Adrenal gland (tissue), 12 donors: Measurements from ENCODE around the gene GATA6. TPM values are rescaled to one million over a fixed set of nuclear protein-coding genes. Genes with fewer than 3 reads are reported as not detected.

Experiments
- DNase-seq, 7 donors: peaks; one replicate each; pipeline ENCODE4 v3.0.0-alpha.2; 2019 to 2020
- H3K27ac ChIP-seq, 5 donors: fragments of 200-600 bp; sonication (generic) in 4 of 5; 1 replicate in 3 of 5; 2 replicates in 2 of 5; pipeline versions ENCODE4 v1.5.1 to v1.8.0; 2016 to 2020; ENCODE audit warnings: mild to moderate bottlenecking in 1 of 5
- H3K27me3 ChIP-seq: fragments of 200-600 bp; 2 replicates; pipeline ENCODE4 v1.8.0; 2021
- H3K36me3 ChIP-seq, 2 donors: fragments of 200-600 bp; replicated peaks in 1 of 2; 1 replicate in 1 of 2; 2 replicates in 1 of 2; pipeline versions ENCODE4 v1.5.1 to v1.8.0; 2018 to 2022
- H3K4me1 ChIP-seq, 2 donors: fragments of 200-600 bp; replicated peaks in 1 of 2; 1 replicate in 1 of 2; 2 replicates in 1 of 2; pipeline versions ENCODE4 v1.5.1 to v1.8.0; 2018 to 2021
- H3K4me3 ChIP-seq, 4 donors: fragments of 200-600 bp; sonication (generic) in 3 of 4; one replicate each; pipeline ENCODE4 v1.5.1; 2016 to 2018
- H3K9me3 ChIP-seq, 3 donors: fragments of 200-600 bp; sonication (generic) in 1 of 3; replicated peaks in 1 of 3; 1 replicate in 2 of 3; 2 replicates in 1 of 3; pipeline versions ENCODE4 v1.5.1 to v1.8.0; 2016 to 2021
- POLR2A ChIP-seq, 2 donors: fragments of 450-650 bp; IDR thresholded peaks; one replicate each; pipeline ENCODE4 v1.6.1; 2017; ENCODE audit warnings: antibody characterized with exemption in 2 of 2, mild to moderate bottlenecking in 2 of 2, moderate library complexity in 1 of 2
- WGBS, 4 donors: extraction: QIAGEN DNeasy Blood & Tissue Kit in 2 of 4; methylation state at CpG; one replicate each; pipeline versions ENCODE4 v1.1.5 to v1.1.7; 2013 to 2017; 5-methylcytosine and 5-hydroxymethylcytosine counted together
- intact Hi-C, 2 donors: fragments of 100-400 bp; cut with DNase I; formaldehyde crosslinking; loops; one replicate each; pipeline versions ENCODE4 v1.14.1 to v1.15.0; 2022 to 2023
- polyA plus RNA-seq, 3 donors: library from polyadenylated mRNA; stranded (reverse); fragments of 200-250 nt in 2 of 3; fragments of 350-450 nt in 1 of 3; fragmentation: Illumina TruSeq in 1 of 3; extraction: RNeasy Lipid Tissue Mini Kit (QIAGEN cat#74804) in 1 of 3; gene quantifications; one replicate each; pipeline ENCODE4 v1.2.3, GENCODE V29; 2013 to 2014
- total RNA-seq, 9 donors: library from RNA; depleted of rRNA in 4 of 9; stranded (reverse); fragments of >200 nt in 4 of 9; fragments of 120-200 nt in 1 of 9; fragmentation: NEBNext Ultra II Directional in 1 of 9; extraction: Animal tissue kit (Norgen Biotek cat#: 25700) in 1 of 9; gene quantifications; one replicate each; pipeline versions ENCODE4 v1.1.0 to v1.2.4, GENCODE V29; 2013 to 2023
- TF ChIP-seq, protein P1 (sequence below), 6 experiments: fragments of 450-650 bp in 4 of 6; fragments of 200-600 bp in 2 of 6; sonication (generic) in 1 of 6; IDR thresholded peaks; 1 replicate in 5 of 6; 2 replicates in 1 of 6; pipeline versions ENCODE4 v1.5.1 to v1.8.0; 2016 to 2021; ENCODE audit warnings: antibody characterized with exemption in 6 of 6, mild to moderate bottlenecking in 2 of 6, moderate library complexity in 1 of 6
- donor health status: healthy with polysubstance abuse.
- donor health status: Bipolar disorder and iron deficiency.
- donor health status: DM: yes; HTN: yes; CAD: no.
- donor health status: DM: no; HTN: no; CAD: no.
- donor health status: DM: no; HTN: no; CAD: no.
- donor health status: DM: yes; HTN: yes; CAD: no.

Gene GATA6
- total and polyA plus RNA-seq, 12 donors = 31.3 to 222 (median 135) TPM

DNA sequence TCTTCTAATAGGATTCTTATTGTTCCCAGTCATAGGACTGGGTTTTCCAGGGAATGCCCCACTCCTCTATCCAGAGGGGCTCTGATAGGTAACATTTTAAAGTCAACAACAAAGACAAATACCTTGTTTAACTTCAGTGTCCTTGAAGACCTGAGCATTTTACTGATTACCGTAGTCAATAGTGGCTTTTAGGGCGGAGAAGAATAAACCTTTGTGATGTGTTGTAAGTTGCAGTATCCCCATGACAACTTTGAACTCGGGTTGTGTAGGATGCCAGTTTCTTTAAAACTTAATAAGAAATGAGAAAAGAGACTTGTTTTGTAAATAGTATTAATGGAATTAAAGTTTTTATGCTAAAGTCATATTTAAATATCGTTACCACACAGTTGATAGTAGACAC lies 6.0 kb downstream of the GATA6 start:
- no peak for DNase-seq
- peak overlapping the region; percentile 70 to 99 (median 97) for H3K27ac ChIP-seq

DNA sequence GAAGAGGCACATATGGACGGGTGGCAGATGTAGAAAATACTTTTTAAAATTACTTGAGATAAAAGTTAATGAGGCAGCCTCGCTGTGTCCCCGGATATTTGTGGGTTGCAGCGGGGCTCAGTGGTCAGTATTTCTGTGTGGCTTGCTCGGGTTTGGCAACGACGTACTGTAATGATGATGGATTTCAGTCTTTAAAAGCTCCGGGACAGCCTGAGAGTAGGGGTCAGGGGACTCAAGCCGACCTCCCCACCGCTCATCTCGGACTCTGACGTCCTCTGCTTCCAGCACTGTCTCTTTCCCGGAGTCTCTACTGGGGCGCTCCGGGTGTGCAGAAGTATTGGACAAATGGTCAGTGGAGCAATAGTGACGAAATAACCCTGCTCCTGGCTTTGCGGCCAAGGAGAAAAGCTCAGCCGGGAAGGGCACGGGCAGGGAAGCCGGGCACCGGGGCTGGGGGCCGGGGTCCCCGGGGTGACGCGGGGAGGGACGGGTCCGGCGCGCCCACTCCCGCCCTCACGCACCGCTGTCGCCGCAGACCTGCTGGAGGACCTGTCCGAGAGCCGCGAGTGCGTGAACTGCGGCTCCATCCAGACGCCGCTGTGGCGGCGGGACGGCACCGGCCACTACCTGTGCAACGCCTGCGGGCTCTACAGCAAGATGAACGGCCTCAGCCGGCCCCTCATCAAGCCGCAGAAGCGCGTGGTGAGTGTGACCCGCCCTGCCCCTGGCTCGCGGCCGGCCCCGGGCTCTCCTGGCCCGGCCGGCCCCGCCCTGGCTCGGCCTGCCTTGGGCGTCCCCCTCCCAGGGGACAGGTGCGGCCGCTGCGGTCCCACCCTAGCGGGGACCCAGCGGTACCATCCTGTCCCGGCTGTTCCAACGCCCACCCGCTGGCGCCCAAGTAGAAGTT lies 7.3 kb downstream of the GATA6 start:
- WGBS, 4 donors = 6 to 19% (median 9%) methylated on average over 17 to 71 of the region's 71 CpGs
- TF ChIP-seq POLR2A (IDR thresholded peaks at IDR 0.05) = peak in 1 of 2 donors; percentile 48
- TF ChIP-seq, protein P1, sequence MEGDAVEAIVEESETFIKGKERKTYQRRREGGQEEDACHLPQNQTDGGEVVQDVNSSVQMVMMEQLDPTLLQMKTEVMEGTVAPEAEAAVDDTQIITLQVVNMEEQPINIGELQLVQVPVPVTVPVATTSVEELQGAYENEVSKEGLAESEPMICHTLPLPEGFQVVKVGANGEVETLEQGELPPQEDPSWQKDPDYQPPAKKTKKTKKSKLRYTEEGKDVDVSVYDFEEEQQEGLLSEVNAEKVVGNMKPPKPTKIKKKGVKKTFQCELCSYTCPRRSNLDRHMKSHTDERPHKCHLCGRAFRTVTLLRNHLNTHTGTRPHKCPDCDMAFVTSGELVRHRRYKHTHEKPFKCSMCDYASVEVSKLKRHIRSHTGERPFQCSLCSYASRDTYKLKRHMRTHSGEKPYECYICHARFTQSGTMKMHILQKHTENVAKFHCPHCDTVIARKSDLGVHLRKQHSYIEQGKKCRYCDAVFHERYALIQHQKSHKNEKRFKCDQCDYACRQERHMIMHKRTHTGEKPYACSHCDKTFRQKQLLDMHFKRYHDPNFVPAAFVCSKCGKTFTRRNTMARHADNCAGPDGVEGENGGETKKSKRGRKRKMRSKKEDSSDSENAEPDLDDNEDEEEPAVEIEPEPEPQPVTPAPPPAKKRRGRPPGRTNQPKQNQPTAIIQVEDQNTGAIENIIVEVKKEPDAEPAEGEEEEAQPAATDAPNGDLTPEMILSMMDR (IDR thresholded peaks at IDR 0.05) = no peak
- intact Hi-C loops = loop anchor here (10.0 kb wide), 3 partner anchors 168 to 528 kb away; no protein-coding TSS in a partner anchor
- H3K27me3 ChIP-seq = no peaks in the 10 kb centered on the region
- H3K36me3 ChIP-seq = peaks cover 0 to 68% of the 10 kb centered on the region in 2 donors
- peak overlapping the region in 3 of 4 donors; percentile 22 to 77 (median 53) for H3K4me3 ChIP-seq
- peak overlapping the region; percentile 84 to 99 (median 97) for H3K27ac ChIP-seq
- DNase-seq = peak in 5 of 7 donors; percentile 33 to 69 (median 65)
- peaks cover 34% of the 10 kb centered on the region in 2 donors for H3K4me1 ChIP-seq
- no peaks in the 10 kb centered on the region for H3K9me3 ChIP-seq

More for the DNA sequence above, 6.0 kb downstream of the GATA6 start:
- no peaks in the 10 kb centered on the region for H3K9me3 ChIP-seq
- TF ChIP-seq, protein P1 (IDR thresholded peaks at IDR 0.05) = no peak
- TF ChIP-seq POLR2A (IDR thresholded peaks at IDR 0.05) = peak in 1 of 2 donors; percentile 3
- intact Hi-C loops = loop anchor here (10.0 kb wide), 3 partner anchors 169 to 529 kb away; no protein-coding TSS in a partner anchor
- peaks cover 28 to 31% of the 10 kb centered on the region in 2 donors for H3K4me1 ChIP-seq
- WGBS, 4 donors = 19 to 27% (median 23%) methylated on average over 4 of the region's 4 CpGs
- H3K27me3 ChIP-seq = no peaks in the 10 kb centered on the region
- peaks cover 0 to 68% of the 10 kb centered on the region in 2 donors for H3K36me3 ChIP-seq
- peak overlapping the region in 3 of 4 donors; percentile 3 to 77 (median 53) for H3K4me3 ChIP-seq

DNA sequence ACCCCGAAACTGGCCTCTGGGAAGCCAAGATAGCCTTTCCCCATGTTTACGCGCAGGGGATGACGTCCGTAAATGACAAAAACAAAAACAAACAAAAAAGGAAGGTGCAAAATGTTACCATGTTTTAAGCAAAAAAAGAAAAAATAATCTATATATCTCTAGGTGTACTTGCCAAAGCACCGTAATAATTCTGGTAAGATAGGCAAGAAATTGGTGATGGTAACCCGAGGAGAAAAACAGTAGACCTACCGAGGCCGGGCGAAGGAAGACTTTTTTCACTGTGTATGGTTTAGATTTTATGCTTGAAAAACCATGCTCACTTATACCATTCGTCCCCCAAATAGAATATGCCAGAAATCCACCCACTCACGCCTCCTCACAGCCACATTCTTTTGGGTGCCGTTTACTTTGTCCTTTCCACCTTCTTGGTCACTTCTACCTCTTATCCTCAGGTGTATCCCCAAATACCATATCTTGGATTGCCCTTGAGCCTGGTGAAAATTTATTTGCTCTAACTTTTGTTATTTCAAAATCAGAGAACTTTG lies 8.0 kb downstream of the GATA6 start:
- Histone ChIP-seq H3K9me3 (no peaks in the 10 kb centered on the region), H3K4me1 (peaks cover 37 to 42% of the 10 kb centered on the region in 2 donors), H3K27me3 (no peaks in the 10 kb centered on the region), H3K4me3 (peak overlapping the region in 2 of 4 donors; percentile 53 to 77), H3K36me3 (peaks cover 0 to 69% of the 10 kb centered on the region in 2 donors), H3K27ac (peak overlapping the region; percentile 84 to 99 (median 97))
- no peak for DNase-seq
- no peak for TF ChIP-seq POLR2A (IDR thresholded peaks at IDR 0.05)
- TF ChIP-seq, protein P1 (IDR thresholded peaks at IDR 0.05) = no peak
- intact Hi-C loops = loop anchor here (10.0 kb wide), 3 partner anchors 167 to 527 kb away; no protein-coding TSS in a partner anchor
- 16 to 30% (median 24%) methylated on average over 13 of the region's 13 CpGs for WGBS, 4 donors

DNA sequence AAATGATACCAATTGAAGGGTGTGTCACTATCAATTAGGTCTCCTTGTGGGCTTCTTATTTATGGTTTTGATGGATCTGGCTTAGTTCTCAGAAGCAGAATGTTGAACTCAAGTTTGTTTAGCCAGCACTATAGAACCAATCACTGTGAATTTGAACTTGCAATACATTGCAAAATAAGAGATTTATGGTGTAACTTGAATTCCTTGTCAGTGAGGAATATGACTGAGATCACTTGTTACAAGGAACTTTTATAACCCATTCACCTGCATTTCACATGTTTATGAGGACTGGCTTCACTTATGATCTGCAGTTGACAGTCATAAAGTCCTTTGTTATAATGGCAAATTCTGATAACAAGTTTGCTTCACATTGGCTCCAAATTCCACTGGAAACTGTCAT lies 9.8 kb downstream of the GATA6 start:
- DNase-seq = no peak
- Histone ChIP-seq H3K27ac (peak overlapping the region; percentile 77 to 99 (median 97)), H3K9me3 (no peaks in the 10 kb centered on the region), H3K4me3 (peak overlapping the region in 1 of 4 donors; percentile 77), H3K36me3 (peaks cover 0 to 72% of the 10 kb centered on the region in 2 donors), H3K4me1 (peaks cover 49 to 59% of the 10 kb centered on the region in 2 donors), H3K27me3 (no peaks in the 10 kb centered on the region)
- intact Hi-C loops = loop anchor here (10.0 kb wide), 3 partner anchors 166 to 526 kb away; no protein-coding TSS in a partner anchor
- TF ChIP-seq POLR2A (IDR thresholded peaks at IDR 0.05) = peak in 1 of 2 donors; percentile 9
- TF ChIP-seq, protein P1 (IDR thresholded peaks at IDR 0.05) = no peak
